IMR-90 (cell line): Measurements from ENCODE around the gene AGMO. TPM values are rescaled to one million over a fixed set of nuclear protein-coding genes. Genes with fewer than 3 reads are reported as not detected.

Experiments
- ATAC-seq: fragments of 200-7000 bp; cut with Tn5 transposase; 2 replicates; pipeline ENCODE4 v1.9.1; 2020; ENCODE audit warnings: low read depth, mild to moderate bottlenecking, moderate library complexity
- BruUV-seq: library from RNA; stranded (reverse); fragments of 400-500 nt; replicated peaks from 2 replicates; lab custom pipeline; 2021; lab: Mats Ljungman, UMichigan
- CTCF ChIA-PET: fragments of 300-600 bp; formaldehyde crosslinking; extraction: SDS; loops from one replicate; lab custom pipeline; 2021; ENCODE audit warnings: antibody characterized with exemption; lab: Yijun Ruan, JAX
- POLR2A ChIA-PET: fragments of 300-600 bp; sonication (Branson Sonifier 250); formaldehyde crosslinking; loops from one replicate; lab custom pipeline; 2022; ENCODE audit warnings: antibody characterized with exemption; ENCODE audit not compliant: unreplicated experiment; lab: Charles Lee
- DNase-seq: peaks from one replicate; pipeline ENCODE4 v3.0.0; 2013
- H2AFZ ChIP-seq: replicated peaks from 2 replicates; pipeline ENCODE3; 2013; ENCODE audit warnings: low read length, mild to moderate bottlenecking; ENCODE audit not compliant: poor library complexity
- H2AK5ac ChIP-seq: 2 replicates; pipeline ENCODE4 v1.6.1; 2013; ENCODE audit warnings: low read depth, low read length, inconsistent platforms
- H2AK9ac ChIP-seq: replicated peaks from 2 replicates; pipeline ENCODE3; 2013; ENCODE audit warnings: mild to moderate bottlenecking, low read depth, low read length, moderate library complexity; ENCODE audit not compliant: poor library complexity
- H2BK120ac ChIP-seq: 2 replicates; pipeline ENCODE4 v1.6.1; 2013; ENCODE audit warnings: low read depth, low read length, inconsistent platforms
- H2BK15ac ChIP-seq: 3 replicates; pipeline ENCODE4 v1.6.1; 2013; ENCODE audit warnings: low read depth, low read length, inconsistent platforms
- H2BK20ac ChIP-seq: 2 replicates; pipeline ENCODE4 v1.6.1; 2013; ENCODE audit warnings: low read depth, mild to moderate bottlenecking, inconsistent platforms, low read length, moderate library complexity
- H2BK5ac ChIP-seq: 2 replicates; pipeline ENCODE4 v1.6.1; 2013; ENCODE audit warnings: mild to moderate bottlenecking, low read depth, low read length, inconsistent platforms; ENCODE audit not compliant: poor library complexity, severe bottlenecking
- H3K14ac ChIP-seq: replicated peaks from 2 replicates; pipeline ENCODE4 v1.6.1; 2013; ENCODE audit warnings: low read depth, low read length, inconsistent platforms
- H3K18ac ChIP-seq: 2 replicates; pipeline ENCODE4 v1.6.1; 2013; ENCODE audit warnings: low read depth, low read length, control low read depth
- H3K23ac ChIP-seq: 2 replicates; pipeline ENCODE4 v1.6.1; 2013; ENCODE audit warnings: low read depth, low read length, inconsistent platforms
- H3K27ac ChIP-seq: 2 replicates; pipeline ENCODE4 v1.5.1; 2013; ENCODE audit warnings: mild to moderate bottlenecking, control low read depth, low read length; ENCODE audit not compliant: insufficient read depth
- H3K27me3 ChIP-seq: 2 replicates; pipeline ENCODE4 v1.6.1; 2013; ENCODE audit warnings: low read length; ENCODE audit not compliant: control insufficient read depth, insufficient read depth
- H3K36me3 ChIP-seq: 2 replicates; pipeline ENCODE4 v1.6.1; 2013; ENCODE audit warnings: low read length, mixed read lengths; ENCODE audit not compliant: control insufficient read depth, insufficient read depth
- H3K4ac ChIP-seq: 2 replicates; pipeline ENCODE4 v1.6.1; 2013; ENCODE audit warnings: low read depth, low read length, inconsistent platforms
- H3K4me1 ChIP-seq: 2 replicates; pipeline ENCODE4 v1.6.1; 2013; ENCODE audit warnings: low read length, mixed read lengths; ENCODE audit not compliant: control insufficient read depth, insufficient read depth
- H3K4me2 ChIP-seq: 2 replicates; pipeline ENCODE4 v1.6.1; 2013; ENCODE audit warnings: low read depth, mild to moderate bottlenecking, control low read depth, low read length, moderate library complexity
- H3K4me3 ChIP-seq: 2 replicates; pipeline ENCODE4 v1.5.1; 2013; ENCODE audit warnings: low read depth, mild to moderate bottlenecking, control low read depth, low read length, moderate library complexity; ENCODE audit not compliant: insufficient read depth
- H3K56ac ChIP-seq: 2 replicates; pipeline ENCODE4 v1.6.1; 2013; ENCODE audit warnings: low read length, inconsistent platforms; ENCODE audit not compliant: insufficient read depth; ENCODE audit errors: extremely low read depth
- H3K79me1 ChIP-seq, 2 experiments: 2 replicates each; pipeline ENCODE4 v1.6.1; 2013; ENCODE audit warnings: low read length in 2 of 2, inconsistent platforms in 1 of 2, low read depth in 1 of 2
- H3K9ac ChIP-seq: 2 replicates; pipeline ENCODE4 v1.6.1; 2013; ENCODE audit warnings: low read depth, low read length, control low read depth
- H3K9me1 ChIP-seq: 2 replicates; pipeline ENCODE4 v1.6.1; 2013; ENCODE audit warnings: low read length, inconsistent platforms; ENCODE audit not compliant: insufficient read depth
- H3K9me3 ChIP-seq: 2 replicates; pipeline ENCODE4 v1.6.1; 2013; ENCODE audit warnings: low read length; ENCODE audit not compliant: control insufficient read depth, insufficient read depth
- H4K20me1 ChIP-seq: 2 replicates; pipeline ENCODE4 v1.6.1; 2013; ENCODE audit warnings: low read length, inconsistent platforms; ENCODE audit not compliant: insufficient read depth
- H4K5ac ChIP-seq: 2 replicates; pipeline ENCODE4 v1.6.1; 2013; ENCODE audit warnings: mild to moderate bottlenecking, low read depth, low read length, control low read depth
- H4K8ac ChIP-seq, 2 experiments: 2 replicates each; pipeline ENCODE4 v1.6.1; 2013; ENCODE audit warnings: low read depth in 2 of 2, low read length in 2 of 2, control low read depth in 1 of 2, inconsistent platforms in 1 of 2
- H4K91ac ChIP-seq: 2 replicates; pipeline ENCODE4 v1.6.1; 2013; ENCODE audit warnings: low read depth, low read length, inconsistent platforms; ENCODE audit not compliant: insufficient read depth
- BHLHE40 ChIP-seq: fragments of 150-350 bp; IDR thresholded peaks from 2 replicates; pipeline ENCODE4 v1.6.1; 2016; ENCODE audit warnings: mild to moderate bottlenecking, low read depth, low read length
- CEBPB ChIP-seq: IDR thresholded peaks from 2 replicates; pipeline ENCODE4 v1.6.1; 2012; ENCODE audit warnings: low read depth, low read length, improper control_type of control experiment
- CHD1 ChIP-seq: IDR thresholded peaks from 2 replicates; pipeline ENCODE4 v1.6.1; 2012; ENCODE audit warnings: low read depth, low read length, improper control_type of control experiment
- ELK1 ChIP-seq: fragments of 150-350 bp; IDR thresholded peaks from 2 replicates; pipeline ENCODE4 v1.6.1; 2016; ENCODE audit warnings: low read depth, mild to moderate bottlenecking, low read length, moderate library complexity, borderline replicate concordance
- FOS ChIP-seq: fragments of 150-350 bp; IDR thresholded peaks from 2 replicates; pipeline ENCODE4 v1.6.1; 2016; ENCODE audit warnings: low read depth, low read length
- MAFK ChIP-seq: IDR thresholded peaks from 2 replicates; pipeline ENCODE4 v1.6.1; 2012; ENCODE audit warnings: low read depth, low read length, improper control_type of control experiment
- MXI1 ChIP-seq: IDR thresholded peaks from 2 replicates; pipeline ENCODE4 v1.6.1; 2012; ENCODE audit warnings: low read depth, mild to moderate bottlenecking, low read length, moderate library complexity, borderline replicate concordance
- POLR2A ChIP-seq: IDR thresholded peaks from 2 replicates; pipeline ENCODE4 v1.6.1; 2012; ENCODE audit warnings: mild to moderate bottlenecking, low read depth, low read length
- RCOR1 ChIP-seq: IDR thresholded peaks from 2 replicates; pipeline ENCODE4 v1.6.1; 2012; ENCODE audit warnings: mild to moderate bottlenecking, low read length, improper control_type of control experiment; ENCODE audit not compliant: insufficient replicate concordance
- WGBS, 2 experiments: methylation state at CpG; one replicate each; pipeline versions ENCODE4 v1.1.5 to v1.1.7; 2013; ENCODE audit warnings: missing lambda C conversion rate in 2 of 2; ENCODE audit not compliant: insufficient read length in 1 of 2; ENCODE audit errors: extremely low coverage in 2 of 2; 5-methylcytosine and 5-hydroxymethylcytosine counted together
- dilution Hi-C: fragments of 300-500 bp; cut with HindIII; formaldehyde crosslinking; loops from one replicate; pipeline ENCODE4 v1.14.3; 2018; ENCODE audit warnings: low sequenced_read_pairs; ENCODE audit not compliant: unreplicated experiment
- in situ Hi-C: fragments of 300-500 bp; cut with MboI; formaldehyde crosslinking; loops from 3 replicates; pipeline ENCODE4 v1.14.3; 2019; ENCODE audit warnings: low sequenced_read_pairs, inconsistent platforms, mixed read lengths
- intact Hi-C: fragments of 100-400 bp; cut with micrococcal nuclease; formaldehyde crosslinking; loops from 2 replicates; pipeline ENCODE4 v1.10.0; 2022
- polyA plus RNA-seq, 3 experiments: library from polyadenylated mRNA; depleted of rRNA; stranded (reverse); fragments of >200 nt; gene quantifications; 2 replicates each; pipeline ENCODE4 v1.2.3, GENCODE V29; 2012; ENCODE audit warnings: low replicate concordance in 1 of 3
- total RNA-seq: library from RNA; depleted of rRNA; stranded (reverse); fragments of >200 nt; gene quantifications from 2 replicates; pipeline ENCODE4 v1.2.3, GENCODE V29; 2012
- TF ChIP-seq, protein P1 (sequence below): conservative IDR thresholded peaks from 2 replicates; pipeline ENCODE4 v1.5.1; 2012; ENCODE audit warnings: mild to moderate bottlenecking, low read depth, low read length, improper control_type of control experiment
- TF ChIP-seq, protein P2 (sequence below): fragments of 150-350 bp; IDR thresholded peaks from 2 replicates; pipeline ENCODE4 v1.6.1; 2017; ENCODE audit warnings: mild to moderate bottlenecking, antibody characterized with exemption, low read length, low read depth

The AGMO gene
- total and polyA plus RNA-seq, 2 of the 4 experiments (the other 2 are of a cell fraction) = not detected

DNA sequence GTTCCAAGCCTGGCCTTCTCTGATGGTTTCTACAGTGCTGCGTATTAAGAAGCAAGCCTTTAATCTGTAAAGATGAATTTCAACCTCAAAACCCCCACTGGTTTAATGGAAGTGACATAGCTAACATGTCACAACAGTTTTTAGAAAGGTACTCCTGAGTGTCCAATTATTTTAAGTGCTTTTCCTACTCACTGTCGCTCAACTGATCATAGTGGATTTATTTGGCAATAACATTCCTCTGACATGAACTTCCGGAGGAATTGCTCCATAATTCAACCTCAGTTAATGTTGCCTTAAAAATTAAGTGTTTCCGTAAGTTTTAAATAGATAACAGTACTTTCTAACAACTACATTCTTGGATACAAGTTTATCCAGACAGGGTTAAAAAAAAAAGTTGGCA, 57.5 kb downstream of the AGMO start:
- no peak overlapping the region for H3K18ac ChIP-seq
- H3K27ac ChIP-seq = no peak overlapping the region
- H2BK20ac ChIP-seq = no peak overlapping the region
- no peak overlapping the region for H2BK5ac ChIP-seq
- no peaks in the 10 kb centered on the region for H4K20me1 ChIP-seq
- DNase-seq (no peak), ATAC-seq (no peak)
- H3K56ac ChIP-seq = no peak overlapping the region
- H3K36me3 ChIP-seq = no peaks in the 10 kb centered on the region
- no peak overlapping the region for H3K23ac ChIP-seq
- no peak overlapping the region for H3K9ac ChIP-seq
- no peak overlapping the region for H2AK5ac ChIP-seq
- H2AFZ ChIP-seq = no peak overlapping the region
- H3K4me2 ChIP-seq = no peak overlapping the region
- H3K79me1 ChIP-seq = no peaks in the 10 kb centered on the region
- no peaks in the 10 kb centered on the region for H3K9me3 ChIP-seq
- H3K14ac ChIP-seq = no peak overlapping the region
- ChIA-PET POLR2A (no interaction called here), CTCF (no interaction called here)
- H3K27me3 ChIP-seq = no peaks in the 10 kb centered on the region
- H2BK120ac ChIP-seq = no peak overlapping the region
- no peak overlapping the region for H4K5ac ChIP-seq
- H3K4me3 ChIP-seq = no peak overlapping the region
- H2AK9ac ChIP-seq = no peak overlapping the region
- intact Hi-C loops = loop anchor here (10.0 kb wide), 1 partner anchor 570 kb away; no protein-coding TSS in a partner anchor
- 0 out of 2 replicates have a peak, but pooled peaks cover 1% of the 10 kb centered on the region for H3K4me1 ChIP-seq
- H3K9me1 ChIP-seq = no peaks in the 10 kb centered on the region; the same call in 1 of the 2 replicates
- no CpG with 5 or more reads among the region's 4 CpGs for WGBS, 2 experiments
- H4K91ac ChIP-seq = no peak overlapping the region
- no peak overlapping the region for H2BK15ac ChIP-seq
- dilution Hi-C loops = no loop called here
- BruUV-seq = no TSS peak
- no peak overlapping the region for H4K8ac ChIP-seq
- in situ Hi-C loops = no loop called here
- H3K4ac ChIP-seq = no peak overlapping the region
- TF ChIP-seq, protein P1, sequence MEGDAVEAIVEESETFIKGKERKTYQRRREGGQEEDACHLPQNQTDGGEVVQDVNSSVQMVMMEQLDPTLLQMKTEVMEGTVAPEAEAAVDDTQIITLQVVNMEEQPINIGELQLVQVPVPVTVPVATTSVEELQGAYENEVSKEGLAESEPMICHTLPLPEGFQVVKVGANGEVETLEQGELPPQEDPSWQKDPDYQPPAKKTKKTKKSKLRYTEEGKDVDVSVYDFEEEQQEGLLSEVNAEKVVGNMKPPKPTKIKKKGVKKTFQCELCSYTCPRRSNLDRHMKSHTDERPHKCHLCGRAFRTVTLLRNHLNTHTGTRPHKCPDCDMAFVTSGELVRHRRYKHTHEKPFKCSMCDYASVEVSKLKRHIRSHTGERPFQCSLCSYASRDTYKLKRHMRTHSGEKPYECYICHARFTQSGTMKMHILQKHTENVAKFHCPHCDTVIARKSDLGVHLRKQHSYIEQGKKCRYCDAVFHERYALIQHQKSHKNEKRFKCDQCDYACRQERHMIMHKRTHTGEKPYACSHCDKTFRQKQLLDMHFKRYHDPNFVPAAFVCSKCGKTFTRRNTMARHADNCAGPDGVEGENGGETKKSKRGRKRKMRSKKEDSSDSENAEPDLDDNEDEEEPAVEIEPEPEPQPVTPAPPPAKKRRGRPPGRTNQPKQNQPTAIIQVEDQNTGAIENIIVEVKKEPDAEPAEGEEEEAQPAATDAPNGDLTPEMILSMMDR = no peak
- TF ChIP-seq MAFK (no peak), POLR2A (no peak), CEBPB (no peak), ELK1 (no peak), MXI1 (no peak), BHLHE40 (no peak), RCOR1 (no peak), CHD1 (no peak), FOS (no peak)
- TF ChIP-seq, protein P2, sequence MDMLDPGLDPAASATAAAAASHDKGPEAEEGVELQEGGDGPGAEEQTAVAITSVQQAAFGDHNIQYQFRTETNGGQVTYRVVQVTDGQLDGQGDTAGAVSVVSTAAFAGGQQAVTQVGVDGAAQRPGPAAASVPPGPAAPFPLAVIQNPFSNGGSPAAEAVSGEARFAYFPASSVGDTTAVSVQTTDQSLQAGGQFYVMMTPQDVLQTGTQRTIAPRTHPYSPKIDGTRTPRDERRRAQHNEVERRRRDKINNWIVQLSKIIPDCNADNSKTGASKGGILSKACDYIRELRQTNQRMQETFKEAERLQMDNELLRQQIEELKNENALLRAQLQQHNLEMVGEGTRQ = no peak
